GM12865 (cell line): ENCODE measurements around the gene DYDC1.
"Not testable (repeated sequence)": the region's sequence is repeated elsewhere in the genome, so short reads cannot be mapped to it uniquely, and the experiment has no call there.

Source experiments
- DNase-seq: peaks from one replicate; pipeline ENCODE4 v3.0.0; 2010; ENCODE audit warnings: low read depth
- H3K4me3 ChIP-seq: 2 replicates; pipeline ENCODE4 v1.5.1; 2011; ENCODE audit warnings: mild to moderate bottlenecking, low read depth, low read length, control low read depth
- TF ChIP-seq, protein P1 (sequence below): IDR thresholded peaks from 2 replicates; pipeline ENCODE4 v1.5.1; 2011; ENCODE audit warnings: low read length, control low read depth, low read depth, inconsistent platforms; ENCODE audit not compliant: insufficient read depth; ENCODE audit errors: missing control alignments

DYDC1 gene

GRCh38 chr10:80372675-80373074, 16.1 kb upstream of the DYDC1 start:
- TF ChIP-seq, protein P1, sequence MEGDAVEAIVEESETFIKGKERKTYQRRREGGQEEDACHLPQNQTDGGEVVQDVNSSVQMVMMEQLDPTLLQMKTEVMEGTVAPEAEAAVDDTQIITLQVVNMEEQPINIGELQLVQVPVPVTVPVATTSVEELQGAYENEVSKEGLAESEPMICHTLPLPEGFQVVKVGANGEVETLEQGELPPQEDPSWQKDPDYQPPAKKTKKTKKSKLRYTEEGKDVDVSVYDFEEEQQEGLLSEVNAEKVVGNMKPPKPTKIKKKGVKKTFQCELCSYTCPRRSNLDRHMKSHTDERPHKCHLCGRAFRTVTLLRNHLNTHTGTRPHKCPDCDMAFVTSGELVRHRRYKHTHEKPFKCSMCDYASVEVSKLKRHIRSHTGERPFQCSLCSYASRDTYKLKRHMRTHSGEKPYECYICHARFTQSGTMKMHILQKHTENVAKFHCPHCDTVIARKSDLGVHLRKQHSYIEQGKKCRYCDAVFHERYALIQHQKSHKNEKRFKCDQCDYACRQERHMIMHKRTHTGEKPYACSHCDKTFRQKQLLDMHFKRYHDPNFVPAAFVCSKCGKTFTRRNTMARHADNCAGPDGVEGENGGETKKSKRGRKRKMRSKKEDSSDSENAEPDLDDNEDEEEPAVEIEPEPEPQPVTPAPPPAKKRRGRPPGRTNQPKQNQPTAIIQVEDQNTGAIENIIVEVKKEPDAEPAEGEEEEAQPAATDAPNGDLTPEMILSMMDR: no peak
- no peak for DNase-seq

GRCh38 chr10:80371467-80371866, 14.9 kb upstream of the DYDC1 start:
- H3K4me3 ChIP-seq: no peak overlapping the region
- DNase-seq: no peak
- TF ChIP-seq, protein P1: no peak

More at GRCh38 chr10:80372675-80373074, 16.1 kb upstream of the DYDC1 start:
- H3K4me3 ChIP-seq: no peak overlapping the region

DNA sequence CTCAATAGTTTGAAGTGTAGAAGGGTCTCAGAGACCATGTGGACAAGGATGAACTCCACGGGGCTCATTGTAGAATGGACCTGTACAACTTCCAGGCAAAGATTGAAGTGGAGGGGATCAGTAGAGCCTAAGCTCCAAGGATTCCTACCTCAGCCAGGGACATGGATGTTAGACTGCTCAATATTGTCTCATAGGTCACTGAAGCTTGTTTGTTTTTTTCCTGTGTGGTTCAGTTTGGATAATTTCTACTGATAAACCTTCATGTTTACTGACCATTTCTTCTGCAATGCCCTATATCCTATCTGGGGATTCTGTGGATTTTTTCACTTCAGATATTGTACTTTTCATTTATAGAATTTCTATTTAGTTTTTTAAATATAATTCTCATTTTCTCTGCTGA, 9.0 kb upstream of the DYDC1 start:
- DNase-seq: no peak
- no peak overlapping the region for H3K4me3 ChIP-seq
- TF ChIP-seq, protein P1: no peak

DNA sequence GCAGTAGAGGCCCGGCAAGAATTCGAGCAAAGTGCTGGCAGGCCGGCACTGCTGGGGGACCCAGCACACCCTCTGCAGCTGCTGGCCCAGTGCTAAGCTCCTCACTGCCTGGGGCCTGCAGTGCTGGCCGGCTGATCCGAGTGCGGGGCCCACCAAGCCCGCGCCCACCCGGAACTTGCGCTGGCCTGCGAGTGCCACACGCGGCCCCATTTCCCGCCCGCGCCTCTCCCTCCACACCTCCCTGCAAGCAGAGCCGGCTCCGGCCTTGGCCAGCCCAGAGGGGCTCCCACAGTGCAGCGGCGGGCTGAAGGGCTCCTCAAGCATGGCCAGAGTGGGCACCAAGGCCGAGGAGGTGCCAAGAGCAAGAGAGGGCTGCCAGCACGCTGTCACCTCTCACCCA, 3.1 kb upstream of the DYDC1 start:
- no peak for DNase-seq
- TF ChIP-seq, protein P1: no peak

GRCh38 chr10:80358925-80359324, 2.4 kb upstream of the DYDC1 start:
- DNase-seq, H3K4me3 ChIP-seq: not testable (repeated sequence)

More for the DNA sequence above, 3.1 kb upstream of the DYDC1 start:
- no peak overlapping the region for H3K4me3 ChIP-seq

- DNase-seq: no peak
- H3K4me3 ChIP-seq: no peak overlapping the region
- TF ChIP-seq, protein P1: no peak
These were observed 1.2 kb upstream of the DYDC1 start for GRCh38 chr10:80357851-80358125.

DNA sequence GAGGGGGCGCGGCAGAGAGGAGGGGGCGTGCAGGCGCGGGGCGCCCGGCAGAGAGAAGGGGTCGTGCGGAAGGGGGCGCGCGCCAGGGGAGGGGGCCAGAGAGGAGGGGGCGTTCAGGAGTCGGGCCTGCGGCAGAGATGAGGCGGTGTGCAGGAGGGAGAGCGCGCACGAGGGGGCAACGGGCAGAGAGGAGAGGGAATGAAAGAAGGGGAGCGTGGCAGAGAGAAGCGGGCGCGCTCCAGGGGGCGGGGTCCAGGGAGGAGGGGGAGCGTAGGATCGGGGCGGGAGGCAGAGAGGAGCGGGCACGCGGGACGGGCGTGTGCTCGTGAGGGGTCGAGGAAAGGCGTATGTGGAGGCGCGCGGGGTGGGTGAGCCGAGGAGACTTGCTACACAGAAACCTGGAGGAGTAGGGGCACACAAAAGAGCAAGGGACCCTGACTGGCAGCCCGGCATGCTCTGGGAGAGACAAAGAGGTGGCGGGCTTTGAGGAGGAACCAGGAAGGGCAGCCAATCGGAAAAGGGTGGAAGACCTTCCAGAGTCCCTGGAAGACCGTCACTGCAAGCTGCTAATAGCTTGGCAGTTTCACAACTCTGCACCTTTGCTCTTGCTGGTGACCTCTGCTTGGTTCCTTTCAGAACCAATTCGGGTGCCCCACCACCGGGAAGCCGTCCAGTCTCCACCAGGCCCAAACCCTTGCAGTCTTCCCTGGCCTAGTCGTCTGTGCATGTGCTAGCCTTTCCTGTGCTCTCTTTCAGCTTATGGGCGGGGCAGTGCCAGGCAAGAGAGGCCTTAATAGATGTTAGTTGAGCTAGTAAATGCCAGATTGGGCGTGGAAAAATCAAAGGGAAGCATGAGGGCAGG, 665 bp upstream of the DYDC1 start:
- DNase-seq: no peak
- H3K4me3 ChIP-seq: no peak overlapping the region
- TF ChIP-seq, protein P1: no peak
